ENCODE data around the gene TNFSF13. TPM values are rescaled to one million over a fixed set of nuclear protein-coding genes. Genes with fewer than 3 reads are reported as not detected.

TNFSF13 gene
- polyA plus RNA-seq, 2 donors, result 5.4 to 5.6 TPM

GRCh38 chr17:7528842-7529241 lies 29.7 kb upstream of the TNFSF13 start:
- Histone ChIP-seq H3K27ac (ENCODE audit: low read depth in 2 of 2, low read length in 1 of 2) (no peak overlapping the region), H3K4me1 (ENCODE audit: control insufficient read depth in 2 of 2, insufficient read depth in 2 of 2, low read length in 1 of 2) (no peaks in the 10 kb centered on the region), H3K36me3 (ENCODE audit: control insufficient read depth in 2 of 2, insufficient read depth in 2 of 2, low read length in 1 of 2) (no peaks in the 10 kb centered on the region), H3K4me3 (ENCODE audit: low read depth in 1 of 2, low read length in 2 of 2) (no peak overlapping the region), H3K9me3 (ENCODE audit: control insufficient read depth in 2 of 2, insufficient read depth in 1 of 2, low read depth in 1 of 2, low read length in 1 of 2) (no peaks in the 10 kb centered on the region), H3K27me3 (ENCODE audit: control insufficient read depth in 1 of 2, insufficient read depth in 2 of 2, low read length in 2 of 2) (no peaks in the 10 kb centered on the region)

DNA sequence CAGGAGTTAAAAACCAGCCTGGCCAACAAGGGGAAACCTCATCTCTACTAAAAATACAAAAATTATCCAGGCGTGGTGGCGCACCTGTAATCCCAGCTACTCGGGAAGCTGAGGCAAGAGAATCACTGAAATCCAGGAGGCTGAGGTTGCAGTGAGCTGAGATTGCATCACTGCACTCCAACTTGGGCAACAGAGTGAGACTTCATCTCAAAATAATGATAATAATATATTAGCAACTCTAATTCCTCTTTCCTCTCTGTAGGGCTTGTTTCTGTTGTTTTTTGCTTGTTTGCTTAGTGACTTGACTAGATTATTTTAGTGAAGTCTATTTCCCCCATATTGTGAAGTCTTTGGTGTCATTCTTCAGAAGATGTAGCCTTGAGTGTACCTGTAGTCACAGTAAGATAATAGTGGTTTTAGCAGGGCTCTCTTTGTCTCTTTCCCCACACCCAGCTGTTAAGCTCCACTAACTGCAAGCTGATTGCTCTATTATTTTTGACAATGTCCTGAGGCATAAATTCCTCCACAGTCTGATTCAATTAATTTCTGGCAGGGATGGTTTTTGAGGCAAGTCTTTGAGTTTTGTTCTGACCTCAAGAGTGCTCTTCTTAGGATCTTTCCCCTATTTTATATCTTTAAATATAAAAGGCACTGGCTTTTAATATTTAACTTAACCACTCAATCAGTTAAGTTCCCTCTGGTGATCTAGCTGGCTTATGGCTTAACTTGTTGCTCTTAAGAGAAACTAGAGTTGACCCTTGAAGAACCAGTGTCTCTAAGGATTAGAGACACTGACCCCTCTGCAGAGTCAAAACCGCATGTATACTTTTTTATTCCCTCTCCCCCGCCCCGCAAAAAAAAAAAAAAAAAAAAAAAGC lies 28.3 kb upstream of the TNFSF13 start:
- no peaks in the 10 kb centered on the region for H3K36me3 ChIP-seq (ENCODE audit: control insufficient read depth in 2 of 2, insufficient read depth in 2 of 2, low read length in 1 of 2)
- 92 to 93% methylated on average over 6 of the region's 6 CpGs for WGBS, 2 donors
- H3K27ac ChIP-seq (ENCODE audit: low read depth in 2 of 2, low read length in 1 of 2), result no peak overlapping the region
- H3K4me1 ChIP-seq (ENCODE audit: control insufficient read depth in 2 of 2, insufficient read depth in 2 of 2, low read length in 1 of 2), result no peaks in the 10 kb centered on the region
- no peak overlapping the region for H3K4me3 ChIP-seq (ENCODE audit: low read depth in 1 of 2, low read length in 2 of 2)
- H3K27me3 ChIP-seq (ENCODE audit: control insufficient read depth in 1 of 2, insufficient read depth in 2 of 2, low read length in 2 of 2), result no peaks in the 10 kb centered on the region
- no peaks in the 10 kb centered on the region for H3K9me3 ChIP-seq (ENCODE audit: control insufficient read depth in 2 of 2, insufficient read depth in 1 of 2, low read depth in 1 of 2, low read length in 1 of 2)

DNA sequence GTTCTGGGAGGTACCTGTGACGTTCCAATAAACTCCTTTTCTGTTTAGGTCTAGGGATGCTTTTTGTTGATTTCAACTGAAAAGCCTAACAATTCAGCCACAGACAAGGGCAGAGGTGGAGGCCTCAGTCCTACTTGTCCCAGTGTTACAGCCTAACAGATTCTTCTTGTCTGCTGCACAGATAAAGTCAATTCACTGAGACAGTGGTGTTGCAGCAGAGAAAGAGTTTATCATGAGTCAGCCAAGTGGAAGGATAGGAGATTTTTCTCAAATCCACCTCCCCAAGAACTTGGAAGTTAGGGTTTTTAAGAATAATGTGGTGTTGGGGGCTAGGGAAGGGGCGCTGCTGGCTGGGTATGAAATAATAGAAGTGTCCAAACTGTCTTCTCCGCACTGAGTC lies 20.5 kb upstream of the TNFSF13 start:
- H3K36me3 ChIP-seq (ENCODE audit: control insufficient read depth in 2 of 2, insufficient read depth in 2 of 2, low read length in 1 of 2), result no peaks in the 10 kb centered on the region
- no peak overlapping the region for H3K4me3 ChIP-seq (ENCODE audit: low read depth in 1 of 2, low read length in 2 of 2)
- WGBS, 2 donors, result 83 to 85% methylated on average over 3 of the region's 3 CpGs
- no peak overlapping the region for H3K27ac ChIP-seq (ENCODE audit: low read depth in 2 of 2, low read length in 1 of 2)
- no peaks in the 10 kb centered on the region for H3K4me1 ChIP-seq (ENCODE audit: control insufficient read depth in 2 of 2, insufficient read depth in 2 of 2, low read length in 1 of 2)
- peaks cover 3 to 12% of the 10 kb centered on the region in 2 donors for H3K9me3 ChIP-seq (ENCODE audit: control insufficient read depth in 2 of 2, insufficient read depth in 1 of 2, low read depth in 1 of 2, low read length in 1 of 2)
- no peaks in the 10 kb centered on the region for H3K27me3 ChIP-seq (ENCODE audit: control insufficient read depth in 1 of 2, insufficient read depth in 2 of 2, low read length in 2 of 2)

GRCh38 chr17:7538891-7539545 lies 19.5 kb upstream of the TNFSF13 start:
- WGBS, 2 donors, result 75 to 83% methylated on average over 11 of the region's 11 CpGs
- Histone ChIP-seq H3K4me1 (ENCODE audit: control insufficient read depth in 2 of 2, insufficient read depth in 2 of 2, low read length in 1 of 2) (no peaks in the 10 kb centered on the region), H3K36me3 (ENCODE audit: control insufficient read depth in 2 of 2, insufficient read depth in 2 of 2, low read length in 1 of 2) (no peaks in the 10 kb centered on the region), H3K27ac (ENCODE audit: low read depth in 2 of 2, low read length in 1 of 2) (no peak overlapping the region), H3K27me3 (ENCODE audit: control insufficient read depth in 1 of 2, insufficient read depth in 2 of 2, low read length in 2 of 2) (no peaks in the 10 kb centered on the region), H3K4me3 (ENCODE audit: low read depth in 1 of 2, low read length in 2 of 2) (no peak overlapping the region), H3K9me3 (ENCODE audit: control insufficient read depth in 2 of 2, insufficient read depth in 1 of 2, low read depth in 1 of 2, low read length in 1 of 2) (peaks cover 3 to 12% of the 10 kb centered on the region in 2 donors)

DNA sequence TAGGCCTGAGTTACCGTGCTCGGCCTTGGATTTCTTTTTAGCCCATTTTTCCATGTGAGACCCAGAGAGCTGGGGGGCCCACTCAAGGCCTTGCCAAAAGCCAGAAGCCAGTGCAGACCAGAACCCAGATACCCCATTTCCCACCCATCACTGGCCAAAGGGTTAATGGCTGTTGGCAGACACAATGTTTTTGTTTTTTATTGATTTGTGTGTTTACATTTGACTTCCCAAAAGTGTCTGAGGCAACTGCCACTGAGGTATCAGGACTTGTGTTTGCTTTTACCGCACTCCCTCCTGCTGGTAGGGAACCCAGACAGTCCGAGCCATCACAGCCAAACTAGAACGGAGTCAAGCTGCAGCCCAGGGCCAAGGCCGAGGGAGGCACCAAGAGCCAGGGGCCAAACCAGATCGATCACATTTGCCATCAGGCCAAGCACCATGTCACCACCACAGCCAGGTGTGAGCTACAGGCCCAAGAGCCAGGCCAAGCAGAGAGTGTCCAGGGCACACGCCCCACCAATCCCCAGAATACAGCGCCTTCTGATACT lies 17.4 kb upstream of the TNFSF13 start:
- no peak overlapping the region for H3K4me3 ChIP-seq (ENCODE audit: low read depth in 1 of 2, low read length in 2 of 2)
- no peaks in the 10 kb centered on the region for H3K36me3 ChIP-seq (ENCODE audit: control insufficient read depth in 2 of 2, insufficient read depth in 2 of 2, low read length in 1 of 2)
- H3K4me1 ChIP-seq (ENCODE audit: control insufficient read depth in 2 of 2, insufficient read depth in 2 of 2, low read length in 1 of 2), result no peaks in the 10 kb centered on the region
- peaks cover 3 to 12% of the 10 kb centered on the region in 2 donors for H3K9me3 ChIP-seq (ENCODE audit: control insufficient read depth in 2 of 2, insufficient read depth in 1 of 2, low read depth in 1 of 2, low read length in 1 of 2)
- WGBS, 2 donors, result 91 to 94% methylated on average over 9 of the region's 9 CpGs
- H3K27ac ChIP-seq (ENCODE audit: low read depth in 2 of 2, low read length in 1 of 2), result no peak overlapping the region
- no peaks in the 10 kb centered on the region for H3K27me3 ChIP-seq (ENCODE audit: control insufficient read depth in 1 of 2, insufficient read depth in 2 of 2, low read length in 2 of 2)

DNA sequence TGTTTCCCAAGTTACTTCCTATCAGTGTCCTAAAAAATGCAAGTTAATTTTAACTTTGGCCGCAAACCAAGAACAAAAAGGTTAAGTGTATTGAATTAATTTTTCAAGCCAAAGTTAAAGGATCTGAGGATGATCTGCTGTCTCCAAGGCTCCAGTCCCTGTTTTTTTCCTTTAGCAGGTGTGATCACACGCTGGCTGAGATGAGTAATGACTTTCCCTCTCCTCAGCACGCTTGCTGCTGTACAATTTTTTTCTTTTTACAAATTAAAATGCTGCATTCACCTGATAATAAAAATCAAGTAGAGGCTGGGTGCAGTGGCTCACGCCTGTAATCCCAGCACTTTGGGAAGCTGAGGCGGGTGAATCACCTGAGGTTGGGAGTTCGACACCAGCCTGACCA lies 13.6 kb upstream of the TNFSF13 start:
- H3K27ac ChIP-seq (ENCODE audit: low read depth in 2 of 2, low read length in 1 of 2), result no peak overlapping the region
- no peaks in the 10 kb centered on the region for H3K27me3 ChIP-seq (ENCODE audit: control insufficient read depth in 1 of 2, insufficient read depth in 2 of 2, low read length in 2 of 2)
- no peak overlapping the region for H3K4me3 ChIP-seq (ENCODE audit: low read depth in 1 of 2, low read length in 2 of 2)
- 65 to 70% methylated on average over 6 of the region's 6 CpGs for WGBS, 2 donors
- H3K9me3 ChIP-seq (ENCODE audit: control insufficient read depth in 2 of 2, insufficient read depth in 1 of 2, low read depth in 1 of 2, low read length in 1 of 2), result no peaks in the 10 kb centered on the region
- no peaks in the 10 kb centered on the region for H3K36me3 ChIP-seq (ENCODE audit: control insufficient read depth in 2 of 2, insufficient read depth in 2 of 2, low read length in 1 of 2)
- H3K4me1 ChIP-seq (ENCODE audit: control insufficient read depth in 2 of 2, insufficient read depth in 2 of 2, low read length in 1 of 2), result peaks cover 2 to 7% of the 10 kb centered on the region in 2 donors

DNA sequence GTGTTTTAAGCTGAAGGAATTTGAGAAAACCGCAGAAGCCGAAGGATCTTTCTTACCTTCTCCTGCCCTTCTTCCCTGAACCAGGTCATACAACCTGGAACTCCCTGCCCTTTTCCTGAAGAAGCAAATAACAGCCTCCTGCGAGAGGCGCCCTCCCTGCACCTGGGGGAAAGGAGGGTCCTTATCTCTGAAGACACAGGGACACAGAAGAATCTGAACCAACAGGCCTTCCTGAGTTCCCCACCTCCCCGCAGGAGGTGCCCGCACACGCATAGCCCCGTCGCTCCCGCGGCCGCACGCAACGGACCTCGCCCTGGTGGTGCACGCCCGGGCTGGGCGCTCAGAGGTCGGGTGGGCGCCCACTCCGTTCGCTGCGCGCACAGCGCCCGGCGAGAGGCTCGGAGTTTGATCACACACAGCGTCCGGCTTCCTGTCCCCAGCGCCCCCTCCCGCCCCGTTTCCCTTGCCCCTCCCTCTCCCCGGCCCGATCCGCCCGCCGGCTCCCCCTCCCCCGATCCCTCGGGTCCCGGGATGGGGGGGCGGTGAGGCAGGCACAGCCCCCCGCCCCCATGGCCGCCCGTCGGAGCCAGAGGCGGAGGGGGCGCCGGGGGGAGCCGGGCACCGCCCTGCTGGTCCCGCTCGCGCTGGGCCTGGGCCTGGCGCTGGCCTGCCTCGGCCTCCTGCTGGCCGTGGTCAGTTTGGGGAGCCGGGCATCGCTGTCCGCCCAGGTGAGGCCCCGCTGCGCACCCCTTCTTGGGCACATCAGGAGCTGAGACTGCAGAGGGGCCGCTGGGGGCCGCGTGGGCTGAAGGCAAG lies 9.8 kb upstream of the TNFSF13 start, which contains the start of gene TNFSF12:
TSS of gene TNFSF12 (plus strand) at position 474 of the 816 bp plus-strand sequence. CDS start at position 570, 96 bp downstream.
- no peaks in the 10 kb centered on the region for H3K9me3 ChIP-seq (ENCODE audit: control insufficient read depth in 2 of 2, insufficient read depth in 1 of 2, low read depth in 1 of 2, low read length in 1 of 2)
- H3K27ac ChIP-seq (ENCODE audit: low read depth in 2 of 2, low read length in 1 of 2), result peak within 1 kb of the TSS; percentile 77 to 85
- peak within 1 kb of the TSS; percentile 58 to 60 for H3K4me3 ChIP-seq (ENCODE audit: low read depth in 1 of 2, low read length in 2 of 2)
- H3K4me1 ChIP-seq (ENCODE audit: control insufficient read depth in 2 of 2, insufficient read depth in 2 of 2, low read length in 1 of 2), result peaks cover 2 to 7% of the 10 kb centered on the region in 2 donors
- 0 to 1% methylated on average over 55 to 65 of the region's 65 CpGs for WGBS, 2 donors
- H3K27me3 ChIP-seq (ENCODE audit: control insufficient read depth in 1 of 2, insufficient read depth in 2 of 2, low read length in 2 of 2), result no peaks in the 10 kb centered on the region
- H3K36me3 ChIP-seq (ENCODE audit: control insufficient read depth in 2 of 2, insufficient read depth in 2 of 2, low read length in 1 of 2), result no peaks in the 10 kb centered on the region

DNA sequence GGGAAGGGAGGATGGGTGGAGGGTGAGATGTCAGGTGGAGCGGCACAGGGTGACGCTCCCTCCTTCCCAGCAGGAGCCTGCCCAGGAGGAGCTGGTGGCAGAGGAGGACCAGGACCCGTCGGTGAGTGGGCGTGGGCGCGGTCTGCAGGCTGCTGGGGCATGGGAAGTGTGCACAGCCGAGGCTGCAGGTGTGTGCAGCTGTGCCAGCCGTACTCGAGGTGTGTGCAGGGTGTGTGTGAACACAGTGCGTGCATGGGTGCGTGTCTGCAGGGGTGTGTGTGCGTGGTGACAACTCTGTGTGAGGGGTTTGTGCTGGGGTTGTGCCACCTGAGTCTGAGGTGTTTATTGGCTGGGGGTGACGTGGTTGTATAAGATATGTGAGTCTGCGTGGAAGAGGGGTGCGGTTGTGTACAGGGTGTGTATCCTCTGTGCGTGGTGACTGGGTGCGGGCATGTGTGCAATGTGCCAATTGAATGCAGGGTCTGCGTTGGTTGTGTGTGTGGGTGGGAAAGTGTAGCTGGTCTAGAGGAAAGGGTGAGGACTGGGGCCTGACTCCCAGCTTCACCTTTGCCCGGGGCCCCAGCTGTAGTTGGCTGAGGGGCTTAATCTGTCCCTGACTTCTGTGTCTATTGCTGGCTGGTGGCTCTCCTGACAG lies 9.0 kb upstream of the TNFSF13 start:
- no peaks in the 10 kb centered on the region for H3K27me3 ChIP-seq (ENCODE audit: control insufficient read depth in 1 of 2, insufficient read depth in 2 of 2, low read length in 2 of 2)
- H3K36me3 ChIP-seq (ENCODE audit: control insufficient read depth in 2 of 2, insufficient read depth in 2 of 2, low read length in 1 of 2), result no peaks in the 10 kb centered on the region
- H3K27ac ChIP-seq (ENCODE audit: low read depth in 2 of 2, low read length in 1 of 2), result peak overlapping the region; percentile 77 to 85
- H3K4me1 ChIP-seq (ENCODE audit: control insufficient read depth in 2 of 2, insufficient read depth in 2 of 2, low read length in 1 of 2), result peaks cover 2 to 7% of the 10 kb centered on the region in 2 donors
- no peaks in the 10 kb centered on the region for H3K9me3 ChIP-seq (ENCODE audit: control insufficient read depth in 2 of 2, insufficient read depth in 1 of 2, low read depth in 1 of 2, low read length in 1 of 2)
- 21 to 24% methylated on average over 20 of the region's 20 CpGs for WGBS, 2 donors
- peak overlapping the region; percentile 58 to 60 for H3K4me3 ChIP-seq (ENCODE audit: low read depth in 1 of 2, low read length in 2 of 2)

DNA sequence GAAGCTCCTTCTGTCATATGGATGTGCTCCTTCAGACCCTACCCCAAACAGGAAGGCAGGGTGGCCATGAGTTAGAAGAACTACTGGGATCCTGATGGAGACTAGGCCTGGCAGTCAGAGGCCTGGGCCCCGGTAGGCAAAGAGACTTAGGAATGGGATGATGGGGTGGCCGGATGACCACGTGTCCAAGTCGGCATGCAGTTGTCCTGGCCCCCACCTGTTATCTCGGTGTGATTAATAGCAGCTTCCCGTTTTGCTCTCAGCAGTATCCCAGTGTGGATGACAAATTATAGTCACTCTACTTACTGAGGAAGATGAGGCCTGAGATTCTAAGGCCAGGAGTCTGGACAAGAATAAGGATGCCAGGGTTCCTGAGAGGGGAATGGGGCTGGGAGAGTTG lies 8.2 kb upstream of the TNFSF13 start:
- peaks cover 2 to 7% of the 10 kb centered on the region in 2 donors for H3K4me1 ChIP-seq (ENCODE audit: control insufficient read depth in 2 of 2, insufficient read depth in 2 of 2, low read length in 1 of 2)

More for the DNA sequence above, 8.2 kb upstream of the TNFSF13 start:
- Histone ChIP-seq H3K9me3 (ENCODE audit: control insufficient read depth in 2 of 2, insufficient read depth in 1 of 2, low read depth in 1 of 2, low read length in 1 of 2) (no peaks in the 10 kb centered on the region), H3K4me3 (ENCODE audit: low read depth in 1 of 2, low read length in 2 of 2) (no peak overlapping the region), H3K36me3 (ENCODE audit: control insufficient read depth in 2 of 2, insufficient read depth in 2 of 2, low read length in 1 of 2) (no peaks in the 10 kb centered on the region), H3K27ac (ENCODE audit: low read depth in 2 of 2, low read length in 1 of 2) (peak overlapping the region in 1 of 2 donors; percentile 77), H3K27me3 (ENCODE audit: control insufficient read depth in 1 of 2, insufficient read depth in 2 of 2, low read length in 2 of 2) (no peaks in the 10 kb centered on the region)
- 66 to 67% methylated on average over 6 of the region's 6 CpGs for WGBS, 2 donors

Measured in esophagus (tissue), 2 donors.